GM18505 (cell line): Measurements from ENCODE around the gene HOMER1.

Source experiments
- ATAC-seq: cut with Tn5 transposase; IDR thresholded peaks from one replicate; pipeline ENCODE4 v1.9.1; 2021; ENCODE audit not compliant: unreplicated experiment
- POLR2A ChIP-seq: IDR thresholded peaks from 4 replicates; pipeline ENCODE4 v1.6.1; 2011; ENCODE audit warnings: borderline replicate concordance; ENCODE audit not compliant: insufficient read depth, insufficient read length; ENCODE audit errors: extremely low read depth

Gene HOMER1

GRCh38 chr5:79509244-79509885 lies 4.6 kb downstream of the HOMER1 start:
- ATAC-seq: no peak
- TF ChIP-seq POLR2A: no peak

GRCh38 chr5:79508794-79509193 lies 5.1 kb downstream of the HOMER1 start:
- no peak for TF ChIP-seq POLR2A
- ATAC-seq: no peak

DNA sequence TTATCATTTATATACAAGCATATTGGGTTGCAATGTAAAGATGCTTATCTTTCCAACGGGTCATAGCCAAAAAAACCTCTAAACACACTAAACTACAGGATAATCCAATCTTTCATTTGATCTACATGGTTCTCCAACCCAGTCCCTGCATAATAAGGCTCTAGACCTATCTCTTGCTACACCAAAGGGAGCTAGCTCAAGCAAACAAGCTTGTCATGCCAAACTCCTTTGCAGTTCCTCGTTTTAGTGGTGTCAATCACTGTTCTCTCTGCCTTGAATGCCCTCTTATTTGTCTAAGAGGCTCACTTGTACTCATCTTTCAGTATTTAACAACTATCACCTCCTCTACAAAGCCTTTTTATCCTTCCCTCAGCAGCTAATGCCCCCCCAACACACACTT lies 5.6 kb downstream of the HOMER1 start:
- ATAC-seq: no peak
- TF ChIP-seq POLR2A: no peak

DNA sequence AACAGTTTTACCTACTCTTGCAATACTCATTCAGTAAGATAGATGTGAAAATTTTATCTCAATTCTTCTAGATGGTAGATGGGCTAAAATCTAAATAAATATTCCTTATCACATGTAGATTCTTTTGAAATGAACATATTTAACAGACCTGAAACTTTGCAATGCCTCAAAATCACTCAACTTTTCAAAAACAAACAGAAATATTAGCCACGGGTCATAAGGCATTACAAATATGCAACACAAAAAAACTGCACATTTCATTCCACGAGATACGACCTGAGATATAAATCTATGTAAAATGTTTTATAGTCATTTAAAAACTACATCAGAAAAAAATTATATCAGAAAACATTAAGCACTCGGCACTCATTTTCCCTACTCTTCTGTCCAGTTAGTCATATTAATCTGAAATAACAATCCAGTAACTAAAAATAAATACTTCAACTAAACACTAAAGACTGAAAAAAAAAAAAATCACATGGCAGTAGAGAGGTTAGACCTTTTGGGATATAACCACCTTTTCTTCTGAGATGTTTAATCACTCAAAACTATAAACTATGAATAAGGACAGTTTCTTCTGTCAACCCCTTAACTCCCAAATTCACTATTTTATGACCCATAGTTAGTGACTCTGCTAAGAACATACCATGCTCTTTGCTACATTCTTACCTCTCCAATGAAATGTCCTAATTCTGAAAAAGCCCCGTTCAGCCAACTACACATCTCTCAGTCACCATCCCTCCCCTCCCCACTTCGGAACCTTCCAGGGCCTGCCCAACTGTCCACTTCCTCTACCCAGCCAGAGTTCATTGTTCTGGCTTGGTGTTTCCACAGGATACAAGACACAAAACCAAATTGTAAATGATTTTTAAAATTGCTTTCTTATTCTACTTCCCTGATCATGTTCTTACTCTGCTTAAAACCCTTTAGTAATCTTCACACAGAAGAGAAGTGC lies 6.4 kb downstream of the HOMER1 start:
- ATAC-seq: no peak
- TF ChIP-seq POLR2A: no peak

DNA sequence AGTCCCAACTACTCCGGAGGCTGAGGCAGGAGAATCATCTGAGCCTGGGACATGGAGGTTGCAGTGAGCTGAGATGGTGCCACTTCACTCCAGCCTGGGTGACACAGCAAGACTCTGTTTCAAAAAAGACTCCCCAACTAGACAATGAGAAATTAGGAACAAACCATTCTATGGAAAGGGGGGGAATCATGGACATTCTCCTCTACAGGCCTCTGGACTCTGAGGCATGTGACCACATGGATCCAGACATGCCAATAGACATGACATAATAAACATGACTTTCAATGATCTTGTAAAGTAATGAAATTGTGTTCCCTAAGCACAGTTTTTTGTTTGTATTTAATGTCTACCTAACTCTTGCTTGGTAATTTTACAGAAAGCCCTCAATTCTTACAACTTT lies 8.8 kb downstream of the HOMER1 start:
- no peak for ATAC-seq
- no peak for TF ChIP-seq POLR2A

DNA sequence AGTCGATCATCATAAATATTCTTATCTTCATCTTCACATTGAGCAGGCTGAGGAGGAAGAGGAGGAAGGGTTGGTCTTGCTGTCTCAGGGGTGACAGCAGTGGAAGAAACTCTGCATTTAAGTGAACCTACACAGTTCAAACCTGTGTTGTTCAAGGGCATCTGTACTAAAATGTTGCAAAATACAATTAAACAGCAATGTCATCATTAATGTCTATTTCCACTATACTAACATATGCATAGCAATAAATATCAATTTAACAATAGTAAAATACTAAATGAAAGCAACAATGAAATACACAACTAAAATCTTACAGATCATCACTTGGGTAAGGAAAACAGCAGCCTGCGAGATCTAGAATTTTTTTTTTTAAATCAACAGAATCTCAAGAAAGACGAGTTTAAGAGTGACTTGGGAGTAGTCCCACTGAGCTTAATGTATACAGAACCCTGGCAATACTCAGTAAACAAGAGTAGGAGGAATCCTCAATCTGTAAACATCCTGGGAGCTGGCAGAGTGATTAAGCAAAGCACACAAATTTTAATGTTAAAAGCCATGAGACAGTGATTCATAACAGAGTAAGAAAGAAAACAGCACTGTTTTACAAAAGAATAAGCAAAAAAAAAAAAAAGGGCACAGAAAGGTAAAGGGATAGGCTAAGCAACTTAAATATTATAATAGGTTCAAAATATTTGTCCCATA lies 10.0 kb downstream of the HOMER1 start:
- ATAC-seq: no peak
- TF ChIP-seq POLR2A: no peak

GRCh38 chr5:79499640-79500273 lies 14.2 kb downstream of the HOMER1 start:
- no peak for TF ChIP-seq POLR2A
- no peak for ATAC-seq

DNA sequence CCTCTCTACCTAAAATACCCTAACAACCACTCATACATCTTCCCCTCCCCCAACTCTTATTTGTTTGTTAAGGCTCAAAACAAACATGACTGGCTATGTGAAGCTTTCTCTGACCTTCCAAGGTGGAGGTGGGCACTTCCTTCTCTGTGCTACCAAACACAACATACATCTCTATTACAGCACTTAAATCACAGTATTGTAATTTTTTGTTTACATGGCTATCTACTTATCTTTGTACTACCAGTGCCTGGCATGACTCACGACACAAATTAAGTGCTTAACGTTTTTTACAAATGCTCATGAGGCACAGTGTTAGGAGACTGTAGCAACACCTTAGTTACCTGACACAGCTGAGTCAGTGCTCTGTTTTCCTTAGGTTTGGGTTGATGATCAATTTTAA lies 18.6 kb downstream of the HOMER1 start:
- ATAC-seq: no peak

GRCh38 chr5:79493596-79494345 lies 20.2 kb downstream of the HOMER1 start:
- ATAC-seq: no peak
- TF ChIP-seq POLR2A: no peak

More for the DNA sequence above, 18.6 kb downstream of the HOMER1 start:
- no peak for TF ChIP-seq POLR2A

- TF ChIP-seq POLR2A: no peak
- no peak for ATAC-seq
These were observed 22.1 kb downstream of the HOMER1 start for GRCh38 chr5:79491690-79492317.

- ATAC-seq: no peak
- no peak for TF ChIP-seq POLR2A
These were observed 23.5 kb downstream of the HOMER1 start for GRCh38 chr5:79490323-79490936.

DNA sequence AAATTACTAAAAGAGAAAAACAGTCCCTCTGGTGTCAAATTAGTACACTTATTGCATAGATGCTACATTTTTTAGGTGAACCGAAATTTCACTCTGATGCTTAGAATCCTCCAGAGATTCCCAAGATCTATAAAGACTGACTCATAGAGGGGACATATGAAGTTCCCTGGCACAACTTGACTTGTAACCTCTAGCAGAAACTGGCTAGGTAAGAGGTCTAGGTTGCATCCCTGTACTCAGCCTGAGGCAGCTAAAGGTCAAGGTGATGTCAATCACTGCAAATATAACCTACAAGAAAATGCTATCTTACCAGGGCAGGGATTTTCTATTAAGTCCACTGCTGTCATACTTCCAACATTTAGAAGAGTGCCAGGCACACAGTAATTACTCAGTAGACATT lies 24.2 kb downstream of the HOMER1 start:
- no peak for TF ChIP-seq POLR2A

More for the DNA sequence above, 24.2 kb downstream of the HOMER1 start:
- no peak for ATAC-seq
